HepG2 (cell line): ENCODE measurements around the gene PLCG1. TPM values are rescaled to one million over a fixed set of nuclear protein-coding genes. Genes with fewer than 3 reads are reported as not detected.

ENCODE experiments used
- FOSL2 ChIP-seq: sonication (generic); formaldehyde crosslinking; IDR thresholded peaks from 2 replicates; pipeline ENCODE4 v1.4.0; 2020; ENCODE audit warnings: missing genetic modification reagents
- HOXA3 ChIP-seq: sonication (generic); formaldehyde crosslinking; IDR thresholded peaks from 2 replicates; pipeline ENCODE4 v1.5.0; 2020; ENCODE audit warnings: missing genetic modification reagents
- ISX ChIP-seq: sonication (generic); formaldehyde crosslinking; conservative IDR thresholded peaks from 2 replicates; pipeline ENCODE4 v1.5.0; 2020; ENCODE audit warnings: missing genetic modification reagents
- KAT7 ChIP-seq: IDR thresholded peaks from 2 replicates; pipeline ENCODE4 v1.6.1; 2018; ENCODE audit warnings: borderline replicate concordance, missing compliant biosample characterization
- MXI1 ChIP-seq: IDR thresholded peaks from 3 replicates; pipeline ENCODE4 v1.6.1; 2012; ENCODE audit warnings: low read depth, low read length, inconsistent platforms, borderline replicate concordance
- SOX6 ChIP-seq, 2 experiments: fragments of 450-650 bp in 1 of 2; sonication (generic) in 1 of 2; formaldehyde crosslinking in 1 of 2; IDR thresholded peaks; 2 replicates each; pipeline versions ENCODE4 v1.4.0 to v1.6.1; 2017 to 2020; ENCODE audit warnings: antibody characterized with exemption in 1 of 2, mild to moderate bottlenecking in 1 of 2, missing genetic modification reagents in 1 of 2
- SUZ12 ChIP-seq: fragments of 150-350 bp; IDR thresholded peaks from 2 replicates; pipeline ENCODE4 v1.6.1; 2014; ENCODE audit warnings: low read depth, low read length
- XRCC5 ChIP-seq: fragments of 200-400 bp; formaldehyde crosslinking; optimal IDR thresholded peaks from 2 replicates; pipeline ENCODE3; 2017; ENCODE audit warnings: mild to moderate bottlenecking, low read length
- ZBTB26 ChIP-seq: IDR thresholded peaks from 2 replicates; pipeline ENCODE4 v1.6.1; 2016; ENCODE audit warnings: missing compliant biosample characterization, missing genetic modification reagents, borderline replicate concordance
- ZFP41 ChIP-seq: sonication (generic); formaldehyde crosslinking; IDR thresholded peaks from 2 replicates; pipeline ENCODE4 v1.4.0; 2020; ENCODE audit warnings: mild to moderate bottlenecking, missing genetic modification reagents, borderline replicate concordance
- ZFP90 ChIP-seq: sonication (generic); formaldehyde crosslinking; IDR thresholded peaks from 2 replicates; pipeline ENCODE4 v1.8.0; 2022; ENCODE audit warnings: missing genetic modification reagents, mild to moderate bottlenecking, inconsistent platforms, borderline replicate concordance
- ZNF333 ChIP-seq: sonication (generic); formaldehyde crosslinking; IDR thresholded peaks from 2 replicates; pipeline ENCODE4 v1.4.0; 2020; ENCODE audit warnings: mild to moderate bottlenecking, missing genetic modification reagents, borderline replicate concordance
- ZNF589 ChIP-seq: sonication (generic); formaldehyde crosslinking; conservative IDR thresholded peaks from 2 replicates; pipeline ENCODE4 v1.8.0; 2022; ENCODE audit warnings: mild to moderate bottlenecking, moderate library complexity, missing genetic modification reagents
- ZNF687 ChIP-seq: sonication (generic); formaldehyde crosslinking; IDR thresholded peaks from 2 replicates; pipeline ENCODE4 v1.5.1; 2020; ENCODE audit warnings: mild to moderate bottlenecking, missing genetic modification reagents, moderate library complexity
- ZNF75D ChIP-seq: sonication (generic); formaldehyde crosslinking; IDR thresholded peaks from 2 replicates; pipeline ENCODE4 v1.8.1; 2023; ENCODE audit warnings: missing genetic modification reagents, mild to moderate bottlenecking, borderline replicate concordance
- ZSCAN31 ChIP-seq: sonication (generic); formaldehyde crosslinking; IDR thresholded peaks from 2 replicates; pipeline ENCODE4 v1.5.0; 2020; ENCODE audit warnings: low read depth, mild to moderate bottlenecking, missing genetic modification reagents
- polyA plus RNA-seq, 8 experiments: library from polyadenylated mRNA; depleted of rRNA in 3 of 8; stranded (reverse) in 7 of 8; unstranded in 1 of 8; fragments of >200 nt; fragmentation: Illumina TruSeq in 4 of 8; extraction: Trizol in 4 of 8; gene quantifications; 2 replicates each; pipeline versions ENCODE4 v1.2.1 to v1.2.3, GENCODE V29; 2011 to 2016; ENCODE audit warnings: low read depth in 4 of 8, missing spikeins in 1 of 8, mixed read lengths in 1 of 8; ENCODE audit not compliant: insufficient read depth in 1 of 8
- total RNA-seq, 5 experiments: library from RNA; depleted of rRNA; stranded (reverse); fragments of >200 nt; fragmentation: Illumina TruSeq; extraction: Trizol; gene quantifications; 2 replicates each; pipeline ENCODE4 v1.2.3, GENCODE V29; 2016; ENCODE audit warnings: low read depth in 1 of 5
- TF ChIP-seq, protein P1 (sequence below): IDR thresholded peaks from 2 replicates; pipeline ENCODE4 v1.6.1; 2016; ENCODE audit warnings: low read depth
- TF ChIP-seq, protein P2 (sequence below): IDR thresholded peaks from 2 replicates; pipeline ENCODE4 v1.6.1; 2012; ENCODE audit warnings: inconsistent platforms

Gene PLCG1
- total and polyA plus RNA-seq, 2 of the 13 experiments (the other 11 are each of a cell fraction or from before 2014, with no cell fraction given): 85.3 to 158 TPM

GRCh38 chr20:41173161-41173721 lies 35.9 kb downstream of the PLCG1 start (continued):
- TF ChIP-seq ZNF687 (peak; percentile 67), XRCC5 (peak; percentile 98), ZNF333 (CRISPR knock-in tag) (peak; percentile 64; the same call in 1 of the 2 replicates), SUZ12 (peak; percentile 11; the same call in 1 of the 2 replicates), HOXA3 (CRISPR knock-in tag) (no peak), ZNF75D (CRISPR knock-in tag) (no peak), ZFP41 (0 out of 2 replicates have a peak, but pooled peaks have one; percentile 71), ZSCAN31 (CRISPR knock-in tag) (no peak), ZNF589 (CRISPR knock-in tag) (no peak), ZBTB26 (no peak), MXI1 (peak; percentile 18; the same call in 1 of the 3 replicates), KAT7 (CRISPR knock-in tag) (no peak), SOX6 (IDR thresholded peaks at IDR 0.05) (no peak), SOX6 (CRISPR knock-in tag; IDR thresholded peaks at IDR 0.05) (no peak), ISX (CRISPR knock-in tag) (no peak), ZFP90 (CRISPR knock-in tag) (no peak), FOSL2 (peak; percentile 21; the same call in 1 of the 2 replicates)
- TF ChIP-seq, protein P1, sequence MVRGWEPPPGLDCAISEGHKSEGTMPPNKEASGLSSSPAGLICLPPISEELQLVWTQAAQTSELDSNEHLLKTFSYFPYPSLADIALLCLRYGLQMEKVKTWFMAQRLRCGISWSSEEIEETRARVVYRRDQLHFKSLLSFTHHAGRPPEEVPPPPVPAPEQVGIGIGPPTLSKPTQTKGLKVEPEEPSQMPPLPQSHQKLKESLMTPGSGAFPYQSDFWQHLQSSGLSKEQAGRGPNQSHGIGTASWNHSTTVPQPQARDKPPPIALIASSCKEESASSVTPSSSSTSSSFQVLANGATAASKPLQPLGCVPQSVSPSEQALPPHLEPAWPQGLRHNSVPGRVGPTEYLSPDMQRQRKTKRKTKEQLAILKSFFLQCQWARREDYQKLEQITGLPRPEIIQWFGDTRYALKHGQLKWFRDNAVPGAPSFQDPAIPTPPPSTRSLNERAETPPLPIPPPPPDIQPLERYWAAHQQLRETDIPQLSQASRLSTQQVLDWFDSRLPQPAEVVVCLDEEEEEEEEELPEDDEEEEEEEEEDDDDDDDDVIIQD (CRISPR knock-in tag): no peak
- TF ChIP-seq, protein P2, sequence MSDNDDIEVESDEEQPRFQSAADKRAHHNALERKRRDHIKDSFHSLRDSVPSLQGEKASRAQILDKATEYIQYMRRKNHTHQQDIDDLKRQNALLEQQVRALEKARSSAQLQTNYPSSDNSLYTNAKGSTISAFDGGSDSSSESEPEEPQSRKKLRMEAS: no peak; the same call in 1 of the 2 replicates
